ENCODE data around the gene RAC3.

RAC3 gene

GRCh38 chr17:82031303-82031884 lies at the start of gene RAC3:
Gene RAC3, plus strand, starts transcription at chr17:82031678. Its CDS starts 84 bp downstream, at chr17:82031762.
- DNase-seq (ENCODE audit: low spot score), result no peak

GRCh38 chr17:81983011-81983638 lies 48.4 kb upstream of the RAC3 start:
- DNase-seq (ENCODE audit: low spot score), result no peak

GRCh38 chr17:81983639-81984373 lies 47.7 kb upstream of the RAC3 start:
- no peak for DNase-seq (ENCODE audit: low spot score)

GRCh38 chr17:81984773-81985410 lies 46.6 kb upstream of the RAC3 start:
- DNase-seq (ENCODE audit: low spot score), result no peak

- DNase-seq (ENCODE audit: low spot score), result no peak
Measured at GRCh38 chr17:81986606-81987005, 44.9 kb upstream of the RAC3 start.

- no peak for DNase-seq (ENCODE audit: low spot score)
Measured at GRCh38 chr17:81987161-81987770, 44.2 kb upstream of the RAC3 start.

- DNase-seq (ENCODE audit: low spot score), result no peak
Measured at GRCh38 chr17:81990836-81991683, 40.4 kb upstream of the RAC3 start.

GRCh38 chr17:81991684-81992305 lies 39.7 kb upstream of the RAC3 start:
- DNase-seq (ENCODE audit: low spot score), result peak; percentile 86

- peak; percentile 60 for DNase-seq (ENCODE audit: low spot score)
Measured at GRCh38 chr17:81992306-81993102, 39.0 kb upstream of the RAC3 start.

- no peak for DNase-seq (ENCODE audit: low spot score)
Measured at GRCh38 chr17:81993729-81994592, 37.5 kb upstream of the RAC3 start.

- DNase-seq (ENCODE audit: low spot score), result no peak
Measured at GRCh38 chr17:81994593-81995462, 36.6 kb upstream of the RAC3 start.

- no peak for DNase-seq (ENCODE audit: low spot score)
Measured at GRCh38 chr17:81995463-81996231, 35.8 kb upstream of the RAC3 start.

- no peak for DNase-seq (ENCODE audit: low spot score)
Measured at GRCh38 chr17:81996232-81996756, 35.2 kb upstream of the RAC3 start.

GRCh38 chr17:81996757-81997441 lies 34.6 kb upstream of the RAC3 start:
- DNase-seq (ENCODE audit: low spot score), result no peak

- no peak for DNase-seq (ENCODE audit: low spot score)
Measured at GRCh38 chr17:81998212-81998611, 33.3 kb upstream of the RAC3 start.

GRCh38 chr17:81998691-81999438 lies 32.6 kb upstream of the RAC3 start:
- no peak for DNase-seq (ENCODE audit: low spot score)

Data from left forelimb (tissue), 1 donor.